RWPE2 (cell line): Measurements from ENCODE around the gene PLEKHA5.

Source experiments
- ATAC-seq: fragments of 200-7000 bp; cut with Tn5 transposase; 3 replicates; pipeline ENCODE4 v1.9.1; 2021; ENCODE audit warnings: low read depth
- DNase-seq: peaks from one replicate; pipeline ENCODE4 v3.0.0-alpha.2; 2020; ENCODE audit warnings: low spot score
- H3K27ac ChIP-seq: fragments of 450-650 bp; 2 replicates; pipeline ENCODE4 v1.5.1; 2017; ENCODE audit warnings: mild to moderate bottlenecking; ENCODE audit not compliant: poor library complexity, severe bottlenecking
- H3K27me3 ChIP-seq: fragments of 250-450 bp; sonication (Bioruptor Pico); 2 replicates; pipeline ENCODE4 v1.5.1; 2021; ENCODE audit warnings: mild to moderate bottlenecking, moderate library complexity; ENCODE audit not compliant: insufficient read depth, poor library complexity, severe bottlenecking
- H3K36me3 ChIP-seq: fragments of 250-450 bp; sonication (Bioruptor Pico); 2 replicates; pipeline ENCODE4 v1.5.1; 2020; ENCODE audit warnings: low read depth, mild to moderate bottlenecking, moderate library complexity
- H3K4me1 ChIP-seq: fragments of 250-450 bp; sonication (Bioruptor Pico); 2 replicates; pipeline ENCODE4 v1.5.1; 2021; ENCODE audit warnings: mild to moderate bottlenecking, moderate library complexity; ENCODE audit not compliant: insufficient read depth, poor library complexity, severe bottlenecking
- H3K4me3 ChIP-seq: fragments of 250-450 bp; sonication (Bioruptor Pico); 2 replicates; pipeline ENCODE4 v1.5.1; 2021; ENCODE audit warnings: mild to moderate bottlenecking, moderate library complexity; ENCODE audit not compliant: severe bottlenecking
- H3K9me3 ChIP-seq: fragments of 250-450 bp; sonication (Bioruptor Pico); 2 replicates; pipeline ENCODE4 v1.5.1; 2021; ENCODE audit warnings: mild to moderate bottlenecking, moderate library complexity; ENCODE audit not compliant: severe bottlenecking
- TF ChIP-seq, protein P1 (sequence below): fragments of 450-650 bp; IDR thresholded peaks from one replicate; pipeline ENCODE4 v1.5.1; 2017; ENCODE audit warnings: mild to moderate bottlenecking, moderate library complexity; ENCODE audit not compliant: poor library complexity, severe bottlenecking

The PLEKHA5 gene

DNA sequence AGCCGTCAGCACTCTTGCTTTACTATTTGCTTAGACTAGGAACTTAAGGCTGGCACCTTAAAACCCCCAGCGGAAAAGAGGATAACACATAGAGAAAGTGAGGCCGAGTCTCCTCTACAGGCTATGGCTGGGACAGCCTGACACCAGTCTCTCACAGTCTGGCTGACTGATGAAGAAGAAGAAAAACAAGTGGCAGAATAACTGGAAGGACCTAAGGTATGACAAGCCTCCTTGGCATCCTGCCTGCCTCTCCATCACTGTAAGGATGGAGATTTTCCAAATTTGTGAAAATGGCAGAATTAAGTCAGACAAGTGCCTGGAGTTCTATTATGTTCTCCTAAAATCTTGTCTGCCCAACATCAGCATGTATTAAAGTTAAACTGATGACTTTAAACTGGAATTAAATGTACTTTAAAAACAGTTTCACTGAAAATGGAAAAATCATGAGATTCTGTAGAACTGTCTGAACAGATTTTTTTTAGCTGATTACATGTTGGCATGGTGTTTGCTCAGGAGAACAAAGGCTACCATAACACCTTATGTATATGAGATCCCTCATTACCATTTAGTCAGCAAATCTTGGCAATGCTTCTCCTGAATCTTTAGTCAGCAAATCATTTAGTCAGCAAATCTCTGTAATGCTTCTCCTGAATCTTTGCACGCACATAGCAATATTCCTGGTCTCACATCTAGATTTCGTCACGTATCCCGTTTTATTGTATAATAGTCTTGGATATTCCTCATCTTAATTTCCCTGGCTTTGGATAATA is 169.5 kb downstream of the PLEKHA5 start:
- Histone ChIP-seq H3K9me3 (no peaks in the 10 kb centered on the region), H3K4me3 (no peak overlapping the region), H3K36me3 (no peaks in the 10 kb centered on the region), H3K27ac (peak overlapping the region; percentile 17), H3K27me3 (no peaks in the 10 kb centered on the region), H3K4me1 (peaks cover 10% of the 10 kb centered on the region)
- TF ChIP-seq, protein P1, sequence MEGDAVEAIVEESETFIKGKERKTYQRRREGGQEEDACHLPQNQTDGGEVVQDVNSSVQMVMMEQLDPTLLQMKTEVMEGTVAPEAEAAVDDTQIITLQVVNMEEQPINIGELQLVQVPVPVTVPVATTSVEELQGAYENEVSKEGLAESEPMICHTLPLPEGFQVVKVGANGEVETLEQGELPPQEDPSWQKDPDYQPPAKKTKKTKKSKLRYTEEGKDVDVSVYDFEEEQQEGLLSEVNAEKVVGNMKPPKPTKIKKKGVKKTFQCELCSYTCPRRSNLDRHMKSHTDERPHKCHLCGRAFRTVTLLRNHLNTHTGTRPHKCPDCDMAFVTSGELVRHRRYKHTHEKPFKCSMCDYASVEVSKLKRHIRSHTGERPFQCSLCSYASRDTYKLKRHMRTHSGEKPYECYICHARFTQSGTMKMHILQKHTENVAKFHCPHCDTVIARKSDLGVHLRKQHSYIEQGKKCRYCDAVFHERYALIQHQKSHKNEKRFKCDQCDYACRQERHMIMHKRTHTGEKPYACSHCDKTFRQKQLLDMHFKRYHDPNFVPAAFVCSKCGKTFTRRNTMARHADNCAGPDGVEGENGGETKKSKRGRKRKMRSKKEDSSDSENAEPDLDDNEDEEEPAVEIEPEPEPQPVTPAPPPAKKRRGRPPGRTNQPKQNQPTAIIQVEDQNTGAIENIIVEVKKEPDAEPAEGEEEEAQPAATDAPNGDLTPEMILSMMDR = no peak
- no peak for ATAC-seq
- DNase-seq = no peak

DNA sequence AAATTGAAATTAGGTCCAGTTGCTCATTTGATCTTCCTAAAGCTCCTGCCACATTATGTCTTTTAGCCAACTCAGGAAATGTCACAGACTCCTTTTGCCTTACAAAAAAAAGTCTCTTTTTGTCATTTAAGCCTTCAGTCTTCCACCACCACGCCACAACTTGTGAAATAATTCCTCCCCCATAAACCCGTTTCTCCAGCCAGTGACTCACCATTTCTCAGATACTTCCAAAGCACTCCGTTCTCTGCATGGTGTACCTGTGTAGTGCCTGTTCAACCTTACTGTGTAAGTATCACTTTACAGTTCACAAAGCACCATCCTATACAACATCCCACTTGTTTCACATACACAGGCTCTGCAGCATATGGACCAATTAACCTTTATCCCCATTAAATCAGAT is 170.2 kb downstream of the PLEKHA5 start:
- H3K27ac ChIP-seq = peak overlapping the region; percentile 17
- peak; percentile 84 for ATAC-seq
- peaks cover 10% of the 10 kb centered on the region for H3K4me1 ChIP-seq
- no peaks in the 10 kb centered on the region for H3K27me3 ChIP-seq
- TF ChIP-seq, protein P1 = no peak
- no peaks in the 10 kb centered on the region for H3K9me3 ChIP-seq
- H3K36me3 ChIP-seq = no peaks in the 10 kb centered on the region
- no peak overlapping the region for H3K4me3 ChIP-seq
- no peak for DNase-seq

- no peak overlapping the region for H3K27ac ChIP-seq
- ATAC-seq (no peak), DNase-seq (no peak)
- no peaks in the 10 kb centered on the region for H3K27me3 ChIP-seq
- H3K36me3 ChIP-seq = no peaks in the 10 kb centered on the region
- H3K4me1 ChIP-seq = peaks cover 10% of the 10 kb centered on the region
- no peaks in the 10 kb centered on the region for H3K9me3 ChIP-seq
- TF ChIP-seq, protein P1 = no peak
- no peak overlapping the region for H3K4me3 ChIP-seq
Observed at GRCh38 chr12:19301223-19301622, 171.7 kb downstream of the PLEKHA5 start.

DNA sequence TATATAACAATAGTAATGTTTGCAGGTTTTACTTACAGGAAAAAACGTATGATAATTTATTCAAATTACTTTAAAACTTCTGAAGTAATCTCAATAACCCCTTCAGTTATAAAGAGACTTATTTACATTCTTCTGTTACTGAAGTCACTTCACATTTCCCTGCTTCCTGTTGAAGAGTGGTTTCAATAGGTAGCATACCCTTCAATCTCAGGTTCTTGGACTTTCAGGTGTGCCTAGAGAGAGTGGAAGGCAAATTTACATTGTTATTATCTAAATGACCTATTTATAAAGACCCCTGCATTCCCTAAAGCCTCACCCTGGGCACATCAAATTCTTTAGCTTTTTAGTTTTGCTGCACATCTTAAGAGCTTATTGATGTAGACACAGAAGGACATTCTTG is 172.2 kb downstream of the PLEKHA5 start:
- H3K27ac ChIP-seq = no peak overlapping the region
- no peaks in the 10 kb centered on the region for H3K9me3 ChIP-seq
- no peak for DNase-seq
- no peaks in the 10 kb centered on the region for H3K27me3 ChIP-seq
- TF ChIP-seq, protein P1 = no peak
- ATAC-seq = no peak
- no peaks in the 10 kb centered on the region for H3K36me3 ChIP-seq
- peaks cover 10% of the 10 kb centered on the region for H3K4me1 ChIP-seq
- no peak overlapping the region for H3K4me3 ChIP-seq

- ATAC-seq = no peak
- no peak for DNase-seq
- Histone ChIP-seq H3K36me3 (no peaks in the 10 kb centered on the region), H3K27ac (no peak overlapping the region), H3K4me3 (no peak overlapping the region), H3K27me3 (no peaks in the 10 kb centered on the region), H3K4me1 (peaks cover 10% of the 10 kb centered on the region), H3K9me3 (no peaks in the 10 kb centered on the region)
- TF ChIP-seq, protein P1 = no peak
Observed at GRCh38 chr12:19302100-19302640, 172.6 kb downstream of the PLEKHA5 start.
